H1 (cell line): ENCODE measurements around the gene RHBDF1. TPM values are rescaled to one million over a fixed set of nuclear protein-coding genes. Genes with fewer than 3 reads are reported as not detected.
A peak's percentile ranks its signal among the peaks of the same experiment; 100 is the strongest.

Experiments
- CTCF ChIA-PET: fragments of 300-600 bp; sonication (Branson Sonifier 250); formaldehyde crosslinking; loops from one replicate; lab custom pipeline; 2021; ENCODE audit not compliant: partially characterized antibody; lab: Charles Lee
- POLR2A ChIA-PET: fragments of 300-600 bp; sonication (Branson Sonifier 250); formaldehyde crosslinking; loops from one replicate; lab custom pipeline; 2021; ENCODE audit warnings: inconsistent platforms; ENCODE audit not compliant: partially characterized antibody; lab: Charles Lee
- DNase-seq, 2 experiments: peaks; one replicate each; pipeline versions ENCODE4 v3.0.0 to v3.0.0-alpha.2; 2010 to 2022; ENCODE audit warnings: low spot score in 2 of 2, low read depth in 1 of 2, mixed read lengths in 1 of 2
- FAIRE-seq: peaks from 2 replicates; lab custom pipeline; 2011; peaks lifted over from hg19 to GRCh38; lab: Jason Lieb, UNC
- H2AFZ ChIP-seq: 2 replicates; pipeline ENCODE4 v1.8.1; 2012; ENCODE audit warnings: low read length, inconsistent platforms
- H2AK5ac ChIP-seq: 2 replicates; pipeline ENCODE4 v1.6.1; 2013; ENCODE audit warnings: low read depth, low read length
- H2BK120ac ChIP-seq: replicated peaks from 2 replicates; pipeline ENCODE3; 2013; ENCODE audit warnings: low read depth, low read length, inconsistent platforms
- H2BK12ac ChIP-seq: 2 replicates; pipeline ENCODE4 v1.6.1; 2013; ENCODE audit warnings: low read depth, low read length
- H2BK15ac ChIP-seq: 2 replicates; pipeline ENCODE4 v1.6.1; 2013; ENCODE audit warnings: low read length
- H2BK20ac ChIP-seq: 2 replicates; pipeline ENCODE4 v1.6.1; 2013; ENCODE audit warnings: low read length
- H2BK5ac ChIP-seq: 2 replicates; pipeline ENCODE4 v1.6.1; 2013; ENCODE audit warnings: low read depth, low read length
- H3K14ac ChIP-seq: 2 replicates; pipeline ENCODE4 v1.6.1; 2013; ENCODE audit warnings: inconsistent platforms; ENCODE audit not compliant: insufficient read length
- H3K18ac ChIP-seq: 2 replicates; pipeline ENCODE4 v1.6.1; 2013; ENCODE audit warnings: low read length; ENCODE audit errors: extremely low read depth
- H3K23ac ChIP-seq: 2 replicates; pipeline ENCODE4 v1.6.1; 2013; ENCODE audit warnings: inconsistent platforms; ENCODE audit not compliant: insufficient read length
- H3K23me2 ChIP-seq: 2 replicates; pipeline ENCODE4 v1.6.1; 2013; ENCODE audit warnings: low read depth, low read length
- H3K27ac ChIP-seq: 2 replicates; pipeline ENCODE4 v1.6.1; 2011; ENCODE audit warnings: low read depth, low read length, inconsistent platforms
- H3K27me3 ChIP-seq, 4 experiments: replicated peaks in 1 of 4; 1 replicate in 1 of 4; 2 replicates in 3 of 4; pipeline versions ENCODE4 v1.6.1 to v1.8.1; 2011 to 2013; ENCODE audit warnings: low read length in 3 of 4, mild to moderate bottlenecking in 3 of 4, inconsistent platforms in 2 of 4, mixed read lengths in 2 of 4, moderate library complexity in 1 of 4; ENCODE audit not compliant: control insufficient read depth in 3 of 4, insufficient read depth in 3 of 4; ENCODE audit errors: extremely low read depth in 1 of 4
- H3K36me3 ChIP-seq, 4 experiments: 2 replicates each; pipeline versions ENCODE4 v1.6.1 to v1.8.1; 2011 to 2013; ENCODE audit warnings: mild to moderate bottlenecking in 4 of 4, low read length in 3 of 4, moderate library complexity in 2 of 4, control low read depth in 1 of 4, inconsistent platforms in 1 of 4; ENCODE audit not compliant: insufficient read depth in 4 of 4, control insufficient read depth in 2 of 4
- H3K4ac ChIP-seq: replicated peaks from 2 replicates; pipeline ENCODE3; 2013; ENCODE audit warnings: low read length, low read depth, mixed read lengths, inconsistent platforms; ENCODE audit not compliant: insufficient read length
- H3K4me1 ChIP-seq, 4 experiments: replicated peaks in 1 of 4; 1 replicate in 1 of 4; 2 replicates in 3 of 4; pipeline versions ENCODE4 v1.6.1 to v1.8.1; 2011 to 2013; ENCODE audit warnings: low read length in 3 of 4, inconsistent platforms in 2 of 4, mixed read lengths in 1 of 4; ENCODE audit not compliant: insufficient read depth in 4 of 4, control insufficient read depth in 3 of 4
- H3K4me2 ChIP-seq, 2 experiments: 2 replicates each; pipeline versions ENCODE4 v1.6.1 to v1.8.1; 2011 to 2013; ENCODE audit warnings: low read depth in 2 of 2, low read length in 2 of 2, control low read depth in 1 of 2, inconsistent platforms in 1 of 2, mild to moderate bottlenecking in 1 of 2; ENCODE audit not compliant: insufficient read depth in 1 of 2
- H3K4me3 ChIP-seq, 4 experiments: fragments of 200-600, 300-600 bp in 1 of 4; sonication (generic), shearing (Covaris generic), sonication (Bioruptor Twin) in 1 of 4; 2 replicates each; pipeline versions ENCODE4 v1.5.1 to v1.8.1; 2011 to 2016; ENCODE audit warnings: low read length in 4 of 4, low read depth in 3 of 4, control low read depth in 2 of 4, inconsistent platforms in 2 of 4, mild to moderate bottlenecking in 2 of 4, mixed read lengths in 1 of 4, moderate library complexity in 1 of 4; ENCODE audit not compliant: insufficient read depth in 2 of 4; ENCODE audit errors: extremely low read depth in 1 of 4
- H3K56ac ChIP-seq: replicated peaks from 2 replicates; pipeline ENCODE3; 2013; ENCODE audit warnings: low read depth, mild to moderate bottlenecking, mixed read lengths, low read length, inconsistent platforms; ENCODE audit not compliant: insufficient read length
- H3K79me1 ChIP-seq: 2 replicates; pipeline ENCODE4 v1.6.1; 2013; ENCODE audit warnings: low read depth, low read length, control low read depth
- H3K79me2 ChIP-seq, 2 experiments: 2 replicates each; pipeline versions ENCODE4 v1.6.1 to v1.8.1; 2012 to 2013; ENCODE audit warnings: low read length in 2 of 2, mild to moderate bottlenecking in 2 of 2, inconsistent platforms in 1 of 2; ENCODE audit not compliant: insufficient read depth in 2 of 2, control insufficient read depth in 1 of 2
- H3K9ac ChIP-seq, 4 experiments: replicated peaks in 1 of 4; 1 replicate in 1 of 4; 2 replicates in 3 of 4; pipeline versions ENCODE4 v1.6.1 to v1.8.1; 2011 to 2013; ENCODE audit warnings: low read depth in 3 of 4, low read length in 3 of 4, control low read depth in 2 of 4, mild to moderate bottlenecking in 2 of 4, moderate library complexity in 2 of 4, inconsistent platforms in 1 of 4; ENCODE audit errors: extremely low read depth in 1 of 4
- H3K9me3 ChIP-seq, 2 experiments: 2 replicates each; pipeline versions ENCODE4 v1.6.1 to v1.8.1; 2012 to 2013; ENCODE audit warnings: mild to moderate bottlenecking in 2 of 2, moderate library complexity in 2 of 2, control low read depth in 1 of 2, inconsistent platforms in 1 of 2, low read depth in 1 of 2, low read length in 1 of 2, mixed read lengths in 1 of 2; ENCODE audit not compliant: insufficient read depth in 2 of 2
- H4K20me1 ChIP-seq, 2 experiments: replicated peaks in 1 of 2; 2 replicates each; pipeline versions ENCODE3 to v1.8.1; 2011 to 2013; ENCODE audit warnings: inconsistent platforms in 2 of 2, low read length in 2 of 2, mild to moderate bottlenecking in 1 of 2; ENCODE audit not compliant: insufficient read depth in 2 of 2, control insufficient read depth in 1 of 2
- H4K5ac ChIP-seq: 2 replicates; pipeline ENCODE4 v1.6.1; 2013; ENCODE audit warnings: low read length, low read depth, mixed read lengths, inconsistent platforms; ENCODE audit not compliant: insufficient read length
- H4K8ac ChIP-seq: 2 replicates; pipeline ENCODE4 v1.8.0; 2013; ENCODE audit warnings: mild to moderate bottlenecking, moderate library complexity, low read length, inconsistent platforms; ENCODE audit not compliant: insufficient read depth; ENCODE audit errors: extremely low read depth
- H4K91ac ChIP-seq: replicated peaks from 2 replicates; pipeline ENCODE3; 2013; ENCODE audit warnings: low read length, mixed read lengths, inconsistent platforms; ENCODE audit not compliant: insufficient read length
- CHD2 ChIP-seq: IDR thresholded peaks from 2 replicates; pipeline ENCODE4 v1.6.1; 2012; ENCODE audit warnings: low read length, improper control_type of control experiment
- WGBS, 2 experiments: shearing (Covaris generic) in 1 of 2; methylation state at CpG; one replicate each; pipeline versions ENCODE4 v1.1.6 to v1.1.7; 2013 to 2015; ENCODE audit warnings: low lambda C conversion rate in 2 of 2, mixed read lengths in 2 of 2, inconsistent platforms in 1 of 2, low coverage in 1 of 2, missing lambda C conversion rate in 1 of 2; ENCODE audit not compliant: insufficient replicate concordance in 2 of 2, insufficient coverage in 1 of 2, insufficient read length in 1 of 2; ENCODE audit errors: extremely low coverage in 1 of 2, missing lambda C conversion rate in 1 of 2; 5-methylcytosine and 5-hydroxymethylcytosine counted together
- polyA plus RNA-seq, 7 experiments: library from polyadenylated mRNA; depleted of rRNA in 3 of 7; stranded (reverse) in 5 of 7; unstranded in 2 of 7; fragments of >200 nt in 5 of 7; fragments of 200-250 nt in 2 of 7; gene quantifications; 1 replicate in 5 of 7; 2 replicates in 1 of 7; 4 replicates in 1 of 7; pipeline versions ENCODE4 v1.2.1 to v1.2.3, GENCODE V29; 2011 to 2013; ENCODE audit warnings: missing spikeins in 2 of 7, mixed read lengths in 2 of 7
- total RNA-seq: library from RNA; stranded (reverse); fragmentation: NEBNext Ultra II Directional; extraction: Animal tissue kit (Norgen Biotek cat#: 25700); gene quantifications from 2 replicates; pipeline ENCODE4 v1.2.1, GENCODE V29; 2021

Gene RHBDF1
- total and polyA plus RNA-seq, 2 of the 8 experiments (the other 6 are each of a cell fraction or from before 2014, with no cell fraction given) = 37.4 to 51.6 TPM

DNA sequence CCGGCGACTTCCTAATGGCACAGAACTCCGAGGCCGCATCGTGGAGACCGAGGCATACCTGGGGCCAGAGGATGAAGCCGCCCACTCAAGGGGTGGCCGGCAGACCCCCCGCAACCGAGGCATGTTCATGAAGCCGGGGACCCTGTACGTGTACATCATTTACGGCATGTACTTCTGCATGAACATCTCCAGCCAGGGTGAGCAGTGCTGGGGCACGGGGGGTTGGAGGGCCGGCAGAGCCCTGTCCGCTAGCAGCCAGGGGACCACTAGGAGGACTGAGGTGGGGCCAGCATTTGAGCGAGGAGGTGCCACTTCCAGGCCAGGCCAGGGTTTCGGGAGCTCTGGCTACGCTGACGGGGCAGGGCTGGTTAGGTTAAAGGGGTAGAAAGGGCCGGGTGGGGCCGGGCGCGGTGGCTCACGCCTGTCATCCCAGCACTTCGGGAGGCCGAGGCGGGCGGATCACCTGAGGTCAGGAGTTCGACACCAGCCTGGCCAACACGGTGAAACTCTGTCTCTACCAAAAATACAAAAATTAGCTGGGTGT, 10.7 kb upstream of the RHBDF1 start:
- H3K4me1 ChIP-seq = peaks cover 0 to 18% (median 7%) of the 10 kb centered on the region in 4 experiments; a peak in 5 of 7 replicates
- H3K79me1 ChIP-seq = no peaks in the 10 kb centered on the region
- no peaks in the 10 kb centered on the region for H3K79me2 ChIP-seq
- peaks cover 7% of the 10 kb centered on the region; the same call in 1 of the 2 replicates for H3K23me2 ChIP-seq
- H2AK5ac ChIP-seq = peak overlapping the region; percentile 13; the same call in 1 of the 2 replicates
- H3K4ac ChIP-seq = no peak overlapping the region
- no peak overlapping the region for H3K18ac ChIP-seq
- peaks cover 0 to 10% (median 7%) of the 10 kb centered on the region in 4 experiments; a peak in 7 of 8 replicates for H3K36me3 ChIP-seq
- H3K9me3 ChIP-seq = no peaks in the 10 kb centered on the region
- no peak overlapping the region for H3K56ac ChIP-seq
- H3K4me3 ChIP-seq = no peak overlapping the region
- no peak for DNase-seq
- no peak overlapping the region for H2AFZ ChIP-seq
- TF ChIP-seq CHD2 = no peak
- ChIA-PET CTCF (interaction anchor here (1.2 to 25.7 kb wide), 4 partner anchors 8 to 24 kb away, joined by 3 to 856 read pairs (median 44); partner anchors contain the start of gene RHBDF1), POLR2A (interaction anchor here (1.4 to 2.1 kb wide), 5 partner anchors 8 to 20 kb away, joined by 3 to 9 read pairs (median 5); no protein-coding TSS in a partner anchor)
- no peak for FAIRE-seq
- no peak overlapping the region for H3K27ac ChIP-seq
- H3K4me2 ChIP-seq = no peak overlapping the region
- H4K91ac ChIP-seq = no peak overlapping the region
- H2BK20ac ChIP-seq = no peak overlapping the region
- no peak overlapping the region for H2BK5ac ChIP-seq
- H2BK12ac ChIP-seq = no peak overlapping the region
- no peak overlapping the region for H4K5ac ChIP-seq
- H4K8ac ChIP-seq = no peak overlapping the region
- 90% methylated on average over 20 of the region's 31 CpGs; no CpG with 5 or more reads in 1 of the 2 experiments for WGBS, 2 experiments
- no peak overlapping the region for H2BK120ac ChIP-seq
- peaks cover 0 to 4% (median 2%) of the 10 kb centered on the region in 4 experiments; a peak in 3 of 7 replicates for H3K27me3 ChIP-seq
- no peak overlapping the region for H3K23ac ChIP-seq
- H3K9ac ChIP-seq = no peak overlapping the region
- H2BK15ac ChIP-seq = no peak overlapping the region
- H3K14ac ChIP-seq = no peak overlapping the region
- peaks cover 7 to 15% of the 10 kb centered on the region in 2 experiments for H4K20me1 ChIP-seq
